Lower lobe of right lung (tissue), 2 donors: ENCODE results near the gene LDB2. TPM values are rescaled to one million over a fixed set of nuclear protein-coding genes. Genes with fewer than 3 reads are reported as not detected.

Experiments used
- ATAC-seq, 2 donors: fragments of 200-7000 bp; cut with Tn5 transposase; one replicate each; pipeline ENCODE4 v1.9.1; 2020 to 2022; ENCODE audit warnings: mild to moderate bottlenecking in 2 of 2, moderate library complexity in 2 of 2
- DNase-seq: peaks from one replicate; pipeline ENCODE4 v3.0.0-alpha.2; 2020
- H3K27ac ChIP-seq: fragments of 200-600 bp; one replicate; pipeline ENCODE4 v1.8.0; 2022
- H3K27me3 ChIP-seq: fragments of 200-600 bp; one replicate; pipeline ENCODE4 v1.8.0; 2022; ENCODE audit warnings: low read depth
- H3K36me3 ChIP-seq: fragments of 200-600 bp; one replicate; pipeline ENCODE4 v1.8.0; 2022; ENCODE audit warnings: mild to moderate bottlenecking
- H3K4me1 ChIP-seq: fragments of 200-600 bp; one replicate; pipeline ENCODE4 v1.8.0; 2022
- H3K4me3 ChIP-seq: fragments of 200-600 bp; one replicate; pipeline ENCODE4 v1.8.0; 2022; ENCODE audit warnings: mild to moderate bottlenecking
- H3K9me3 ChIP-seq: fragments of 200-600 bp; one replicate; pipeline ENCODE4 v1.8.0; 2022
- intact Hi-C: fragments of 100-400 bp; cut with DNase I; formaldehyde crosslinking; loops from one replicate; pipeline ENCODE4 v1.11.0; 2022
- total RNA-seq: library from RNA; stranded (reverse); fragmentation: NEBNext Ultra II Directional; extraction: Animal tissue kit (Norgen Biotek cat#: 25700); gene quantifications from one replicate; pipeline ENCODE4 v1.2.1, GENCODE V29; 2021
- TF ChIP-seq, protein P1 (sequence below): fragments of 200-600 bp; IDR thresholded peaks from one replicate; pipeline ENCODE4 v1.8.0; 2022; ENCODE audit warnings: antibody characterized with exemption, mild to moderate bottlenecking
- donor health status: DM: no; HTN: yes; CAD: no; lungs with severe emphysema.

LDB2 gene
- total RNA-seq, 1 donor from 2014 or later: 113 TPM

DNA sequence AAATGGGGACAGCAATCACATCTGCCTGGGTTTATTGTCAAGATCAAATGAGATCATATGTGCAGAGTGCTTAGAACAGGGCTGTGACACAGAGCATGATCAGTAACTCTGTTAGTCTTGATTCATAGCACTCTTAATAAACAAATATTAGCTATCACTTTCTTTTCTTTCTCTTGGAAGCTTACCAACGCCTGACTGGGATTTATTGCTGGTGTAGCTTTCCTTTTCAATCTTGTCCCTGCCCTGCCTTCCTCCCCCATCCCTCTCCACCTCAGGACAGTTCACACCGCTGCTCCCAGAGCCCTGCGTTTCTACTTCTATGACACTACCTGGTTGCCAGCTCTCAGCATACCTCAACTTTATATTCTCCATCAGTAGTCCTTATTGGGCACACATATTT lies 120.7 kb downstream of the LDB2 start:
- no peak overlapping the region for H3K27ac ChIP-seq
- H3K36me3 ChIP-seq: no peaks in the 10 kb centered on the region
- H3K9me3 ChIP-seq: no peaks in the 10 kb centered on the region
- no peak for ATAC-seq
- H3K4me3 ChIP-seq: no peak overlapping the region
- TF ChIP-seq, protein P1, sequence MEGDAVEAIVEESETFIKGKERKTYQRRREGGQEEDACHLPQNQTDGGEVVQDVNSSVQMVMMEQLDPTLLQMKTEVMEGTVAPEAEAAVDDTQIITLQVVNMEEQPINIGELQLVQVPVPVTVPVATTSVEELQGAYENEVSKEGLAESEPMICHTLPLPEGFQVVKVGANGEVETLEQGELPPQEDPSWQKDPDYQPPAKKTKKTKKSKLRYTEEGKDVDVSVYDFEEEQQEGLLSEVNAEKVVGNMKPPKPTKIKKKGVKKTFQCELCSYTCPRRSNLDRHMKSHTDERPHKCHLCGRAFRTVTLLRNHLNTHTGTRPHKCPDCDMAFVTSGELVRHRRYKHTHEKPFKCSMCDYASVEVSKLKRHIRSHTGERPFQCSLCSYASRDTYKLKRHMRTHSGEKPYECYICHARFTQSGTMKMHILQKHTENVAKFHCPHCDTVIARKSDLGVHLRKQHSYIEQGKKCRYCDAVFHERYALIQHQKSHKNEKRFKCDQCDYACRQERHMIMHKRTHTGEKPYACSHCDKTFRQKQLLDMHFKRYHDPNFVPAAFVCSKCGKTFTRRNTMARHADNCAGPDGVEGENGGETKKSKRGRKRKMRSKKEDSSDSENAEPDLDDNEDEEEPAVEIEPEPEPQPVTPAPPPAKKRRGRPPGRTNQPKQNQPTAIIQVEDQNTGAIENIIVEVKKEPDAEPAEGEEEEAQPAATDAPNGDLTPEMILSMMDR: no peak
- intact Hi-C loops: no loop called here
- H3K4me1 ChIP-seq: no peaks in the 10 kb centered on the region
- no peaks in the 10 kb centered on the region for H3K27me3 ChIP-seq
- DNase-seq: no peak

DNA sequence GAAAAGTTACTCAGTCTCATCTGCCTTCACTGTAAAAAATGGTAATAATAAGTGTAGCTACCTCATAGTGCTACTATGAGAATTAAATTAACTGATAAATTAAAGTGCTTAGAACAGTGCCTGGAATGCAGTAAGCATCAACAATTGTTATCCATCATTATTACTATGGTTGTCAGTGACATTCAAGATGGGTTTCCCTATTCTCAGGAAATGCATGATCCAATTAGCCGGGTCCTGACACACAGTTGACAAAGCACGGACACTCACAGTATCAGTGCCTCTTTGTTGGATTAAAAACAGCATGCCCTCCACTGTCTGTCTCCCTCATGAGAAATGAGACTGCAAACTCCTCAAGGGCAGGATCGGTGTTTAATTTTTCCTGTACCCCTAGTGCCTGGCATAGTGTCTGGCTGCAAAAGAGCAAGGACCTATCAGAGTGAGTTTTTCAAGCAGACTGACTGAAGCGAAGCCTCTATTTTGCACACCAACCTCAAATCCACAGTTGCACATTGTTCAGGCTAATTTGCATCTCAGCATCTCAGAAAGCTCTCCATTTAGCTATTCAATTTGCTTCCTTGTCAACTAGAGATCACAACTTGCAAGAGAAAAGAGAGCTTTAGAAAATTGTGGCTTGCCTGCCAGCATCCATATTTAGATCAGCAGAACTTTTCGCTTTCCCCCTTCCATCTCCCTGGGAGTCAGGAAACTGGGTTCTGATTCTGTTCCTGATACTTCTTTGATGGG lies 122.9 kb downstream of the LDB2 start:
- intact Hi-C loops: no loop called here
- TF ChIP-seq, protein P1: no peak
- H3K36me3 ChIP-seq: no peaks in the 10 kb centered on the region
- H3K4me1 ChIP-seq: no peaks in the 10 kb centered on the region
- H3K27me3 ChIP-seq: no peaks in the 10 kb centered on the region
- no peak overlapping the region for H3K27ac ChIP-seq
- DNase-seq (no peak), ATAC-seq (no peak)
- no peaks in the 10 kb centered on the region for H3K9me3 ChIP-seq
- no peak overlapping the region for H3K4me3 ChIP-seq

DNA sequence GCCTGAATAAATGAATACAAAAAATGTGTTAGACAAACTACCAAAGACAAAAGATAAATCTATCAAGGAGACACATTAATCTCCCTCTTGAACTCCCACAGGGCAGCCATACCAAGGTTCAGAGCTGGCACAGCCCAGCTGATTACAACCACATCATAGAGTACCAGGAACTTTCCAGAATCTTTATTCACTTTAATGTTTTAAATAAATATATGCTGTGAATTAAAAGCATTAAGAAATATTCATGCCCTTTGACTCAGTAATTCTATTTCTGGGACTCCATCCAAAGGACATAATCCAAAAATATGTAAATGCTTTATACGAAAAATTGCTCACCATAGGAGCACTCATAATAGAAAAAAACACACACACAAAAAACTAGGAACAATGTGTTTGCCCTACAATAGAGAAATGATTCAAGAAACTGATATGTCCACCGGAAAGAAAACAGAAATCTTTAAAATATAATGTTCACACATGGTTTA lies 126.0 kb downstream of the LDB2 start:
- H3K9me3 ChIP-seq: no peaks in the 10 kb centered on the region
- no peaks in the 10 kb centered on the region for H3K27me3 ChIP-seq
- no peak overlapping the region for H3K4me3 ChIP-seq
- no peaks in the 10 kb centered on the region for H3K4me1 ChIP-seq
- TF ChIP-seq, protein P1: no peak
- no peak for ATAC-seq
- no peak overlapping the region for H3K27ac ChIP-seq
- intact Hi-C loops: no loop called here
- no peaks in the 10 kb centered on the region for H3K36me3 ChIP-seq
- DNase-seq: no peak

DNA sequence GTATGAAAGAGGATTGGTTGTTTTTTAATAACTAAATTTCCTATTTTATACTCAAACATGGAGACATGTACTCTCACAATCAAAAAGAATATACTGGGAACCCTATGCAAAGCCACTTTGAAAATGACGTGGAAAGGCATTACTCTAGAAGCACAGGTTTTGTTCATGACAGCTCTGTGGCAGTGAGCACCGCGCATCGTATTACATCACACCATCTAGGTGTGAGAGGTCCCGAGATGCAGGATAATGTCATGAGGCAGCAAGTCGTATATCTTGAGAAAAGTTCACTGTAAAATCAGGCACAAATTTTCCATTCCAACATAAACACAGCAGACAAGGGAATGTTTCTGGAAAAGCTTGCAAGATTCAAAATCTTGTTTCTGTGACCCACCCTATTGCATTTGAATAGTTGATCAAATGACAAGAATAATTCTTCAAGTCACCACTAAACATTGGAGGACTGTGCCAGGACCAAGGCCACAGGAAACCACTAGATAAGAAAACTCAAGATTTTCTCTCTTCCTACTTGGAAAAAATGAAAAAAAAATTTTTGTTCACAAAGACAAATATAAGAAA lies 127.6 kb downstream of the LDB2 start:
- no peaks in the 10 kb centered on the region for H3K27me3 ChIP-seq
- no peak overlapping the region for H3K27ac ChIP-seq
- H3K4me1 ChIP-seq: no peaks in the 10 kb centered on the region
- H3K9me3 ChIP-seq: no peaks in the 10 kb centered on the region
- TF ChIP-seq, protein P1: no peak
- DNase-seq (no peak), ATAC-seq (no peak)
- intact Hi-C loops: no loop called here
- no peak overlapping the region for H3K4me3 ChIP-seq
- H3K36me3 ChIP-seq: no peaks in the 10 kb centered on the region

DNA sequence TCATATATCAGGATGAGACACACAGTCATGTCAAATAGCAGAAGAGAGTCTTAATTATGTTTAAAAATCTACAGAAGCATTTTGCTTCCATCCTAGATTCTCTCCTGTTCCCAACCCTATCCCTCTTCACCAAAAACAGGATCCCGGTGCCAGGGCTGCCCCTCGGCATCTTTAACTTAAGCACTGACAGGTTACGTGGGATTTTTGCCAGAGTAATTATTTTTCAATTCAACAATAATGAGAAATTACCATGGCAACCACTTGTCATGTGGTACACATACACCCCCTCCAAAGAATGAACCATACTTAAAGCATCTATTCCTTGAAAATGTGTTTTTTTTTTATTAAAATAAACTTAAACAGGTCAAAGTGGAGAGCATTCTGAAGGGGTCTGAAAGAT lies 130.6 kb downstream of the LDB2 start:
- intact Hi-C loops: no loop called here
- no peaks in the 10 kb centered on the region for H3K27me3 ChIP-seq
- no peaks in the 10 kb centered on the region for H3K9me3 ChIP-seq
- TF ChIP-seq, protein P1: no peak
- H3K36me3 ChIP-seq: no peaks in the 10 kb centered on the region
- no peaks in the 10 kb centered on the region for H3K4me1 ChIP-seq
- no peak overlapping the region for H3K27ac ChIP-seq
- H3K4me3 ChIP-seq: no peak overlapping the region
- no peak for ATAC-seq
- no peak for DNase-seq
